Stimulated activated effector memory CD8-positive, alpha-beta T cell treated with anti-CD3 and anti-CD28 coated beads, Interleukin-12 subunit alpha, Interleukin-12 subunit beta, amount 100 ng/mL, for 72 hours (primary cell): ENCODE data around the gene TOR2A.
A peak's percentile ranks its signal among the peaks of the same experiment; 100 is the strongest.

Experiments
- ATAC-seq: fragments of 150-1000 bp; cut with Tn5 transposase; 2 replicates; pipeline ENCODE4 v1.10.0; 2021
- DNase-seq, 2 donors: peaks; one replicate each; pipeline ENCODE4 v3.0.0; 2021 to 2022; ENCODE audit warnings: low spot score in 2 of 2
- H3K27ac Mint-ChIP-seq: one replicate; pipeline ENCODE4 v1.8.0; 2022; ENCODE audit warnings: mild to moderate bottlenecking, mixed read lengths
- H3K36me3 Mint-ChIP-seq: one replicate; pipeline ENCODE4 v1.8.0; 2022; ENCODE audit warnings: mild to moderate bottlenecking, mixed read lengths
- H3K4me1 Mint-ChIP-seq: one replicate; pipeline ENCODE4 v1.8.0; 2022; ENCODE audit warnings: mixed read lengths
- H3K4me3 Mint-ChIP-seq: one replicate; pipeline ENCODE4 v1.8.0; 2022; ENCODE audit warnings: mild to moderate bottlenecking, mixed read lengths
- H3K9me3 Mint-ChIP-seq: one replicate; pipeline ENCODE4 v1.8.0; 2022; ENCODE audit warnings: mixed read lengths

TOR2A gene

GRCh38 chr9:127756233-127756632 is 21.1 kb upstream of the TOR2A start:
- peaks cover 20% of the 10 kb centered on the region for H3K4me1 Mint-ChIP-seq
- no peak for ATAC-seq
- peaks cover 79% of the 10 kb centered on the region for H3K36me3 Mint-ChIP-seq
- DNase-seq: no peak
- no peak overlapping the region for H3K27ac Mint-ChIP-seq
- no peaks in the 10 kb centered on the region for H3K9me3 Mint-ChIP-seq
- no peak overlapping the region for H3K4me3 Mint-ChIP-seq

- no peak overlapping the region for H3K27ac Mint-ChIP-seq
- peaks cover 21% of the 10 kb centered on the region for H3K4me1 Mint-ChIP-seq
- no peak for ATAC-seq
- no peak for DNase-seq
- no peak overlapping the region for H3K4me3 Mint-ChIP-seq
- H3K36me3 Mint-ChIP-seq: peaks cover 79% of the 10 kb centered on the region
- H3K9me3 Mint-ChIP-seq: no peaks in the 10 kb centered on the region
Measured at GRCh38 chr9:127755061-127756060, 20.3 kb upstream of the TOR2A start.

DNA sequence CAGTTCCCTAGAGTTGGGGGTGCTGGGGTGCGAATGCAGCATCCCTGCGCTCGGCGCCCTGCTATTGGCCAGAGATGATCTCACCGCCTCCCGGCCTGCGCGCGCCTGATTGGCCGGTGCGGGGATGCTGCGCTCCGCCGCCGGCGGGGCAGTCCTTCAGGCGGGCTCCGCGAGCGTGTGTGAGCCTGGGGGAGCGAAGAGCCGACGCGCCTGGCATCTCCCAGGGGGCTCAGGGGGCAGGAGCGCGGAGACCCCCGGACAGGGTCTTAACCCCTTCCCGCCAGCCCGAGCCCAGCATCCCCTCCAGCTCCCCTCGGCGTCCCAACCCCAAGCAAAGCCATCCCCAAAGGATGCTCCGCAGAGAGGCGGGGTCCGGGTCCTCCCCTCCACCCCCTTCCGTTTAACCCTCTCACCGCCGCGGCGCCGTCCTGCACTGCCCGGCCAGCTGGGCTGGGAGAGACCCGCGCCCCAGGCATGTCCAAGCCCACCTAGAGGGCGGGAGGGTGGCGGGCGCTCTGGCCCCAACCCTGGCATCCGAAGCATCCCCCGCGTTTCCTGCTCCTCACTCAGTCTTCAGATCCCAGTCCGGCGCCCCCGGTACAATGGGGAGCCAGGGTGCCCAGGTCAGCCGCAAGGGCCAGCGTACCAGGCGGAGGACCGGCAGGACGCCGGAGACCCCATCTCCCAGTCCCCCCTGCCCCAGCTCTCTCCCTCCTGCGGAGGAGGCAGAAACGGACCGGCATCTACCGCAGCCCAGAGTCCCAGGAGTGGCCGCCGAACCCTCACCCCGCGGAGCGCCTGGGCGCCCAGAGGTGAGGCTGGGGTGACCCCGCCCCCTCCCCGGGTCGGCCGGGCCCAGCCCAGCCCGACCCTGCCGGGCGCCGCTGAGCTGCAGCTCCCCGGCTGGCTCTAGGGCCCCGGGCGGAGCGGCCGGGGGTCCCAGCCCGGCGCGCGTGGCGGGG is 19.3 kb upstream of the TOR2A start:
- ATAC-seq (no peak), DNase-seq (no peak)
- Mint-ChIP-seq H3K9me3 (no peaks in the 10 kb centered on the region), H3K4me3 (no peak overlapping the region), H3K27ac (no peak overlapping the region), H3K4me1 (peaks cover 23% of the 10 kb centered on the region), H3K36me3 (peaks cover 78% of the 10 kb centered on the region)

GRCh38 chr9:127753622-127754021 is 18.5 kb upstream of the TOR2A start:
- H3K4me1 Mint-ChIP-seq: peaks cover 25% of the 10 kb centered on the region
- no peak for DNase-seq
- no peak overlapping the region for H3K27ac Mint-ChIP-seq

DNA sequence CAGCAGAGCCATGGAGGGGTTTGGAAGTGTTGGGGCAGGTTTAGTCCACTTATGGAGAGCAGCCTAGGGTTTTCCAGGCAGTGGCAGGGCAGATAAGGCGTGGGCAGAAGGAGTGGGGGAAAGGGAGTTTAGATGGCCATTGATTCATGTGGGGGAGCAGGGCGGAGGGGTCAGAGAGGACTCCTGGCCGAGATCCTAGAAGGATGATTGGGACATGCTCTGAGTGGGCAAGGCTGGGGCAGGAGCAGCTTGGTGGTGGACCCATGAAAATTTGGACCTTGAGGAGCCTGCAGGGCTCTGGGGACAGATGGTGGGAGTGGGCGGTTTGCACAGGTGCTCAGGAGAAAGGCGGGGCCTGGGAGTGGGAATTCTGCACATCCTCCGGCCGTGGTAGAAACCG is 18.1 kb upstream of the TOR2A start:
- Mint-ChIP-seq H3K27ac (peak overlapping the region; percentile 88), H3K9me3 (no peaks in the 10 kb centered on the region), H3K4me3 (no peak overlapping the region), H3K36me3 (peaks cover 78% of the 10 kb centered on the region), H3K4me1 (peaks cover 25% of the 10 kb centered on the region)
- DNase-seq: no peak
- ATAC-seq: no peak

More at GRCh38 chr9:127753622-127754021, 18.5 kb upstream of the TOR2A start:
- Mint-ChIP-seq H3K36me3 (peaks cover 78% of the 10 kb centered on the region), H3K4me3 (no peak overlapping the region), H3K9me3 (no peaks in the 10 kb centered on the region)
- ATAC-seq: no peak

DNA sequence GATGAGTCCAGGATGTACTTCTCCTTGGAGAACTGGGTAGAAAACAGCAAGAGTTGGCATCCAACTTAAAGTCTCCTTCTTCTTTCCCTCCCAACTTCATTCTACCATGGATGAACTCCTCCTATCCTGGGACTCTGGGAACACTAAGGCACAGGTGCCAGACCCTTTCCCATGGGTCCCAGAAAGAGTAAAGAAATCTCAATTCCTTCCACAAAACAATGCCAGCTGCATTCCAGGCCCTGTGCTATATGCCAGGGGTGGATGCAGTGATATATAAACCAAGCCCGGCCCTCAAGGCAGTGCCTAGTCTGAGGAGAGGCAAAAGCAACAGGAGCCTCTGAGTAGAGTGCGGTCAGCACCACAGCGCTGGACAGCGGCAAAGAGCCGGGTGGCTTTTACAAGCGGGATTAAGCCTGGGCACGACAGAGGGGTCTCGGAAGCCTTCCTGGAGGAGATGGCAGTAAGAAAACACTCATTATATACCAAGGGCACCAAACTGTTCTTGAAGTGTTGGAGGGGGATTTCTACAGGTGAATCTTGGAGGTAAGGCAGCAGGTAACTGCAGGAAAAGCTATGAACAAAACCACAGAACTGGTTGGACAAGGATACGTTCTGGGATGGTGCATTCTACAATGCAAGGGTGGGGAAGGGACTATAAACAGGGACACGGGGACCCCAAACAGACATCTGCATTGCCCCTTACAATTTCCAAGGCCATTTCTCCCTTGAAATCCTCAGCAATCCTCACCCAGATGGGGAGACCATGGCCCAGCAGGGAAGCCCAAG is 16.4 kb upstream of the TOR2A start:
- DNase-seq (no peak), ATAC-seq (no peak)
- no peak overlapping the region for H3K4me3 Mint-ChIP-seq
- peaks cover 38% of the 10 kb centered on the region for H3K4me1 Mint-ChIP-seq
- H3K36me3 Mint-ChIP-seq: peaks cover 78% of the 10 kb centered on the region
- no peaks in the 10 kb centered on the region for H3K9me3 Mint-ChIP-seq
- H3K27ac Mint-ChIP-seq: peak overlapping the region; percentile 67

DNA sequence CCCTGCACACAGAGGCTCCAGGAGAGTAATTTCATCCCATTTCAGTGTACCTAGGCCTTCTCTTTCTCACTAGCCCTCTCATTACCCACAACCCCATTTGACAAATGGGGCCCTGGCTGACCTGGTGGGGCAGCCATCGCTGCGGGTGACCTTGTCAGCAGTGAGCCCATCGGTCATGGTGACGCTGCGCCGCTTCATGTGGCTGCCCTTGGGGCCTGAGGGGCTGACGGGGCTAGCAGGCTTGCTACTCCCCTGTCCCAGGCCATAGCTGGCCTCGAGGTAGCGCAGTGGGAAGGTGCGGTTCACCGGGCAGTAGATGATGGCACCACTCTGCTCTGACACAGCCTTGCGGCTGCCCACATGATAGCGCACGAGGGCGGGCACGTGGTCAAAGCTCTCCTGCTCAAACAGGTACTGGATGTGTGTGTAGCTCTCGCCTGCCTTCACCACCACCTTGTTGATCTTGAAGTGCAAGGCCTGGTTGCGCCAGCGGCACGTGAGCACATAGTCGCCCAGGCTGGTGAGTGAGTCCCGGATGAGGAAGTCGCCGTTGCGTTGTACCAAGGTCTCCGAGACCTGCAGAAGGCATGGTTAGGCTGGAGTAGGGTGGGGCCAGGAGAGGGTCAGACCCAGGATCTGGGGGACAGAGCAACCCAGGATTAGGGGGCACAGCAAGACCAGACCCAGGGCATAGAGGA is 14.1 kb upstream of the TOR2A start:
- ATAC-seq (no peak), DNase-seq (no peak)
- Mint-ChIP-seq H3K36me3 (peaks cover 88% of the 10 kb centered on the region), H3K4me3 (no peak overlapping the region), H3K4me1 (peaks cover 38% of the 10 kb centered on the region), H3K27ac (no peak overlapping the region), H3K9me3 (no peaks in the 10 kb centered on the region)

GRCh38 chr9:127746959-127747569 is 12.0 kb upstream of the TOR2A start:
- Mint-ChIP-seq H3K4me3 (no peak overlapping the region), H3K36me3 (peaks cover 93% of the 10 kb centered on the region), H3K27ac (peak overlapping the region; percentile 73), H3K4me1 (peaks cover 30% of the 10 kb centered on the region), H3K9me3 (no peaks in the 10 kb centered on the region)
- ATAC-seq: peak; percentile 45
- no peak for DNase-seq

GRCh38 chr9:127744398-127745110 is 9.5 kb upstream of the TOR2A start:
- no peak for ATAC-seq
- peaks cover 24% of the 10 kb centered on the region for H3K4me1 Mint-ChIP-seq
- peaks cover 100% of the 10 kb centered on the region for H3K36me3 Mint-ChIP-seq
- no peak overlapping the region for H3K27ac Mint-ChIP-seq
- H3K4me3 Mint-ChIP-seq: no peak overlapping the region
- no peaks in the 10 kb centered on the region for H3K9me3 Mint-ChIP-seq
- DNase-seq: no peak

DNA sequence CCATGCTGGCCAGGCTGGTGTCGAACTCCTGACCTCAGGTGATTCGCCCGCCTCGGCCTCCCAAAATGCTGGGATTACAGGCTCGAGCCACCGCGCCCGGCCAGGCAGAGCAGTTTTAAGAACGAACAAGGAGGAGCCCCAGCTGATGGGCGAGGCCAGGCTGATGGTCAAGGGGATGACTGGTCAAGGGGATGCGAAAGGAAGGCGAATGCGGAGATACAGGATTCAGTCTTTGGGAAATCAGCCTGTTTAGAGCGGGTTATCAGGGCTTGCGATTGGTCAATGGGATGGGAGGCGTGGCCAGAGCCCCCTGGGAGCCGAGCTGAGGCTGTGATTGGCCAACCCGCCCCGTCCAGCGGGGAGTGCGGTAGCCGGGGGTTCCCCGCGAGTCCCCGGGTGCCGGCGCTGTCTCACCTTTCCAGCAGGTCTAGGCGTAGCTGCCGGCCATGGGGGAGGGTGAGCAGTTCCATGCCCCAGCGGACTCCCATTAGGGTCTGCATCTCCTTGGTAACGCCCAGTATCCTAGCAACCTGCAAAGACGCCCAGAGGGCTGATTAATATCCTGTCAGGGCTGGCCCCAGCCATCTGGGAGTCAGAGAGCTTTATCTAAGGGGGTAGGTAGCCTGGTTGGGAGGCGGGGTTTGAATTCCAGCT is 7.5 kb upstream of the TOR2A start:
- ATAC-seq (no peak), DNase-seq (no peak)
- peak overlapping the region; percentile 37 for H3K27ac Mint-ChIP-seq
- H3K9me3 Mint-ChIP-seq: no peaks in the 10 kb centered on the region
- H3K4me3 Mint-ChIP-seq: no peak overlapping the region
- peaks cover 100% of the 10 kb centered on the region for H3K36me3 Mint-ChIP-seq
- peaks cover 7% of the 10 kb centered on the region for H3K4me1 Mint-ChIP-seq

GRCh38 chr9:127741831-127742434 is 6.8 kb upstream of the TOR2A start:
- no peak for ATAC-seq

DNA sequence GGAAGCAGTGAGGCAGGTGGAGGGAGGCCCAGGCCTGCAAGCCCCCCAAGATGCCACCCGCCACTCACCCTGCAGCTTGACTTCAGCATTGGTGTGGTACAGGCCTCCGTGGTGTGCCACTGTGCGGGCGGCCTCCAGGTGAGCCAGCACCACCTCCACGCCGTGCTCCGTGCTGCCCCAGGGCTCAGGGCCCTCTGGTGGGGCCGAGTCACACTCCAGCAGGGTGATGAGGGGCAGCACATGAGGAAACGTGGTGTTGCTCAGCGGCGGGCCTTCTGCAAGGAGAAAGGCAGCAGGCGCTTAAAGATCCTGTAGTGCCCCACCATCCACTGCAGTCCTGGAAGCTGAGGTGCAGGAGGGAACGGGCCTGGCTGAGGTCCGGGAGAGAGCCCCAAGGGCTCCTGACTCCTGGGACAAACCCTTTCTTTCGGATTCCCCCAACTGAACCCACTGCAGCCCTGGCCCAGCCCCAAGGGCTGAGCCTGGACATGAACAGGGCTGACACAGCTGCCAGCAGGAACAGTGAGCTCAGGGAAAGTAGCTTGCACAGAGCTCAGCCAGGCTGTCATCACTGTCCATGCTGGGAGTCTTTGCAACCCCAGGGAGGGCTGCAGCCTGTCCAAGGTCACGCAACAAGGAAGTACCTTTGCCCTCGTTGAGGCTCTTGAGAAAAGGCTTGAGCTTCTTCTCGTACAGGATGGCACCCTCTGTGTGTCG is 4.7 kb upstream of the TOR2A start:
- Mint-ChIP-seq H3K4me1 (no peaks in the 10 kb centered on the region), H3K27ac (peak overlapping the region; percentile 84), H3K4me3 (no peak overlapping the region), H3K9me3 (no peaks in the 10 kb centered on the region), H3K36me3 (peaks cover 92% of the 10 kb centered on the region)
- ATAC-seq (no peak), DNase-seq (no peak)

More at GRCh38 chr9:127741831-127742434, 6.8 kb upstream of the TOR2A start:
- Mint-ChIP-seq H3K4me1 (peaks cover 1% of the 10 kb centered on the region), H3K4me3 (no peak overlapping the region), H3K36me3 (peaks cover 100% of the 10 kb centered on the region), H3K9me3 (no peaks in the 10 kb centered on the region), H3K27ac (peak overlapping the region; percentile 37)
- no peak for DNase-seq
